Endothelial cell of umbilical vein (primary cell): ENCODE data around the gene IGFL4. TPM values are rescaled to one million over a fixed set of nuclear protein-coding genes. Genes with fewer than 3 reads are reported as not detected.

Experiments
- BruUV-seq: library from RNA; stranded (reverse); fragments of 400-500 nt; replicated peaks from 2 replicates; lab custom pipeline; 2021; lab: Mats Ljungman, UMichigan
- CTCF ChIA-PET: fragments of 300-600, 350-600 bp; sonication (Branson Sonifier 250); formaldehyde crosslinking; loops from one replicate; lab custom pipeline; 2021; ENCODE audit warnings: antibody characterized with exemption, inconsistent platforms; lab: Charles Lee
- POLR2A ChIA-PET: fragments of 300-600, 350-600 bp; sonication (Branson Sonifier 250); formaldehyde crosslinking; loops from one replicate; lab custom pipeline; 2021; ENCODE audit warnings: antibody characterized with exemption, inconsistent platforms; lab: Charles Lee
- DNase-seq: peaks from one replicate; pipeline ENCODE4 v3.0.0-alpha.2; 2011; ENCODE audit warnings: low read depth, low spot score
- FAIRE-seq: peaks from 2 replicates; lab custom pipeline; 2011; peaks lifted over from hg19 to GRCh38; lab: Jason Lieb, UNC
- H2AFZ ChIP-seq: 2 replicates; pipeline ENCODE4 v1.6.0; 2012; ENCODE audit warnings: low read depth, low read length, control low read depth, inconsistent platforms
- H3K27ac ChIP-seq: 2 replicates; pipeline ENCODE4 v1.5.1; 2011; ENCODE audit warnings: low read depth, mild to moderate bottlenecking, control low read depth, low read length, moderate library complexity; ENCODE audit not compliant: insufficient read depth
- H3K27me3 ChIP-seq, 2 experiments: 2 replicates each; pipeline versions ENCODE4 v1.6.0 to v1.6.1; 2011; ENCODE audit warnings: low read length in 2 of 2, mixed read lengths in 1 of 2; ENCODE audit not compliant: control insufficient read depth in 2 of 2, insufficient read depth in 2 of 2
- H3K36me3 ChIP-seq, 2 experiments: 2 replicates in 1 of 2; 3 replicates in 1 of 2; pipeline ENCODE4 v1.5.1; 2011; ENCODE audit warnings: low read length in 2 of 2, mild to moderate bottlenecking in 1 of 2, moderate library complexity in 1 of 2; ENCODE audit not compliant: control insufficient read depth in 2 of 2, insufficient read depth in 2 of 2; ENCODE audit errors: extremely low read depth in 1 of 2
- H3K4me1 ChIP-seq: 3 replicates; pipeline ENCODE4 v1.5.1; 2011; ENCODE audit warnings: mild to moderate bottlenecking, low read length; ENCODE audit not compliant: control insufficient read depth, insufficient read depth; ENCODE audit errors: extremely low read depth
- H3K4me2 ChIP-seq: 2 replicates; pipeline ENCODE4 v1.6.1; 2011; ENCODE audit warnings: low read length, control low read depth, mixed read lengths; ENCODE audit not compliant: insufficient read depth
- H3K4me3 ChIP-seq, 3 experiments: fragments of 200-600 bp in 1 of 3; sonication (generic), shearing (Covaris generic) in 1 of 3; replicated peaks in 1 of 3; 2 replicates each; pipeline ENCODE4 v1.5.1; 2011 to 2016; ENCODE audit warnings: control low read depth in 3 of 3, low read length in 3 of 3, mild to moderate bottlenecking in 2 of 3, inconsistent platforms in 1 of 3, low read depth in 1 of 3, moderate library complexity in 1 of 3; ENCODE audit not compliant: insufficient read depth in 1 of 3
- H3K79me2 ChIP-seq: 2 replicates; pipeline ENCODE4 v1.6.0; 2012; ENCODE audit warnings: low read length, inconsistent platforms; ENCODE audit not compliant: control insufficient read depth, insufficient read depth
- H3K9ac ChIP-seq: replicated peaks from 2 replicates; pipeline ENCODE3; 2011; ENCODE audit warnings: low read length, control low read depth; ENCODE audit not compliant: insufficient read depth; ENCODE audit errors: extremely low read depth
- H3K9me1 ChIP-seq: replicated peaks from 3 replicates; pipeline ENCODE4 v1.6.0; 2011; ENCODE audit warnings: mild to moderate bottlenecking, low read length; ENCODE audit not compliant: control insufficient read depth, insufficient read depth; ENCODE audit errors: extremely low read depth
- H3K9me3 ChIP-seq: replicated peaks from 2 replicates; pipeline ENCODE4 v1.5.1; 2012; ENCODE audit warnings: low read length, inconsistent platforms; ENCODE audit not compliant: control insufficient read depth, insufficient read depth
- H4K20me1 ChIP-seq: replicated peaks from 2 replicates; pipeline ENCODE3; 2011; ENCODE audit warnings: mild to moderate bottlenecking, low read length; ENCODE audit not compliant: control insufficient read depth, insufficient read depth; ENCODE audit errors: extremely low read depth
- CTCF ChIP-seq, 2 donors: IDR thresholded peaks; 1 replicate in 1 of 2; 2 replicates in 1 of 2; pipeline ENCODE4 v1.5.1; 2011; ENCODE audit warnings: low read length in 2 of 2, mild to moderate bottlenecking in 2 of 2, moderate library complexity in 2 of 2, control low read depth in 1 of 2, inconsistent platforms in 1 of 2, low read depth in 1 of 2; ENCODE audit not compliant: insufficient read depth in 1 of 2; ENCODE audit errors: extremely low read depth in 1 of 2
- EZH2 ChIP-seq: IDR thresholded peaks from 2 replicates; pipeline ENCODE4 v1.6.1; 2012; ENCODE audit warnings: borderline replicate concordance, low read depth, mild to moderate bottlenecking, moderate library complexity, low read length, inconsistent platforms; ENCODE audit not compliant: severe bottlenecking
- FOS ChIP-seq: IDR thresholded peaks from 2 replicates; pipeline ENCODE4 v1.6.1; 2011; ENCODE audit warnings: mild to moderate bottlenecking, low read length, moderate library complexity, borderline replicate concordance; ENCODE audit not compliant: insufficient read depth
- GATA2 ChIP-seq: IDR thresholded peaks from 2 replicates; pipeline ENCODE4 v1.7.0; 2011; ENCODE audit warnings: low read depth, mild to moderate bottlenecking, moderate library complexity, mixed read lengths, low read length; ENCODE audit not compliant: insufficient read length, insufficient read depth
- JUN ChIP-seq: IDR thresholded peaks from 2 replicates; pipeline ENCODE4 v1.6.1; 2011; ENCODE audit warnings: borderline replicate concordance, low read depth; ENCODE audit not compliant: insufficient read length, insufficient read depth
- MAX ChIP-seq: IDR thresholded peaks from 2 replicates; pipeline ENCODE4 v1.6.1; 2011; ENCODE audit not compliant: insufficient read depth, insufficient read length
- MYC ChIP-seq: IDR thresholded peaks from one replicate; pipeline ENCODE4 v1.6.1; 2011; ENCODE audit warnings: mild to moderate bottlenecking, low read depth, low read length
- POLR2A ChIP-seq: IDR thresholded peaks from 2 replicates; pipeline ENCODE4 v1.6.1; 2012; ENCODE audit warnings: low read depth, mild to moderate bottlenecking, control low read depth, low read length
- POLR2AphosphoS5 ChIP-seq: IDR thresholded peaks from 2 replicates; pipeline ENCODE4 v1.6.1; 2012; ENCODE audit warnings: low read depth, mild to moderate bottlenecking, control low read depth, low read length, moderate library complexity; ENCODE audit not compliant: insufficient read depth
- dilution Hi-C: fragments of 300-500 bp; cut with MboI; formaldehyde crosslinking; loops from one replicate; pipeline ENCODE4 v1.15.0; 2019; ENCODE audit warnings: low sequenced_read_pairs; ENCODE audit not compliant: extremely low pct_ligation_motif_present
- intact Hi-C: fragments of 100-400 bp; cut with micrococcal nuclease; formaldehyde crosslinking; loops from one replicate; pipeline ENCODE4 v1.10.0; 2022
- polyA plus RNA-seq, 4 experiments: library from polyadenylated mRNA; depleted of rRNA in 3 of 4; stranded (reverse) in 3 of 4; unstranded in 1 of 4; fragments of >200 nt; gene quantifications; 2 replicates each; pipeline versions ENCODE4 v1.2.1 to v1.2.3, GENCODE V29; 2011 to 2012; ENCODE audit warnings: missing spikeins in 1 of 4
- total RNA-seq: library from RNA; stranded (reverse); gene quantifications from 2 replicates; pipeline ENCODE4 v1.2.3, GENCODE V29; 2021

The IGFL4 gene
- total and polyA plus RNA-seq, 2 donors (not counting 3 experiments of a cell fraction or from before 2014, with no cell fraction given) = not detected

GRCh38 chr19:46002678-46003275, 38.0 kb downstream of the IGFL4 start:
- no peak for DNase-seq
- TF ChIP-seq FOS (no peak), POLR2A (no peak), MYC (no peak), CTCF (IDR thresholded peaks at IDR 0.05; ENCODE audit: extremely low read depth in 1 of 2, insufficient read depth in 1 of 2, low read depth in 1 of 2, low read length in 2 of 2) (no peak), POLR2AphosphoS5 (no peak), MAX (no peak), JUN (no peak), GATA2 (no peak), EZH2 (no peak)
- FAIRE-seq = no peak
- no peaks in the 10 kb centered on the region for H4K20me1 ChIP-seq
- H3K4me3 ChIP-seq = no peak overlapping the region
- dilution Hi-C loops = no loop called here
- no peaks in the 10 kb centered on the region for H3K79me2 ChIP-seq
- no peaks in the 10 kb centered on the region for H3K9me1 ChIP-seq
- H2AFZ ChIP-seq = no peak overlapping the region
- intact Hi-C loops = no loop called here
- no peaks in the 10 kb centered on the region for H3K9me3 ChIP-seq
- peaks cover 2 to 6% of the 10 kb centered on the region in 2 experiments for H3K36me3 ChIP-seq
- H3K4me2 ChIP-seq = no peak overlapping the region
- CTCF ChIA-PET = interaction anchor here (1.2 to 2.3 kb wide), 2 partner anchors 8 to 232 kb away, joined by 3 to 10 read pairs; no protein-coding TSS in a partner anchor
- H3K27ac ChIP-seq = no peak overlapping the region
- H3K27me3 ChIP-seq = no peaks in the 10 kb centered on the region
- POLR2A ChIA-PET = no interaction called here
- H3K9ac ChIP-seq = no peak overlapping the region
- no TSS peak for BruUV-seq
- H3K4me1 ChIP-seq = peaks cover 3% of the 10 kb centered on the region
